NCI-H2081 (cell line): ENCODE measurements around the gene MPHOSPH9.

Experiments used
- DNase-seq, 2 experiments: peaks; one replicate each; lab custom pipeline; 2025; lab: John Stamatoyannopoulos, UW

The MPHOSPH9 gene, protein sequence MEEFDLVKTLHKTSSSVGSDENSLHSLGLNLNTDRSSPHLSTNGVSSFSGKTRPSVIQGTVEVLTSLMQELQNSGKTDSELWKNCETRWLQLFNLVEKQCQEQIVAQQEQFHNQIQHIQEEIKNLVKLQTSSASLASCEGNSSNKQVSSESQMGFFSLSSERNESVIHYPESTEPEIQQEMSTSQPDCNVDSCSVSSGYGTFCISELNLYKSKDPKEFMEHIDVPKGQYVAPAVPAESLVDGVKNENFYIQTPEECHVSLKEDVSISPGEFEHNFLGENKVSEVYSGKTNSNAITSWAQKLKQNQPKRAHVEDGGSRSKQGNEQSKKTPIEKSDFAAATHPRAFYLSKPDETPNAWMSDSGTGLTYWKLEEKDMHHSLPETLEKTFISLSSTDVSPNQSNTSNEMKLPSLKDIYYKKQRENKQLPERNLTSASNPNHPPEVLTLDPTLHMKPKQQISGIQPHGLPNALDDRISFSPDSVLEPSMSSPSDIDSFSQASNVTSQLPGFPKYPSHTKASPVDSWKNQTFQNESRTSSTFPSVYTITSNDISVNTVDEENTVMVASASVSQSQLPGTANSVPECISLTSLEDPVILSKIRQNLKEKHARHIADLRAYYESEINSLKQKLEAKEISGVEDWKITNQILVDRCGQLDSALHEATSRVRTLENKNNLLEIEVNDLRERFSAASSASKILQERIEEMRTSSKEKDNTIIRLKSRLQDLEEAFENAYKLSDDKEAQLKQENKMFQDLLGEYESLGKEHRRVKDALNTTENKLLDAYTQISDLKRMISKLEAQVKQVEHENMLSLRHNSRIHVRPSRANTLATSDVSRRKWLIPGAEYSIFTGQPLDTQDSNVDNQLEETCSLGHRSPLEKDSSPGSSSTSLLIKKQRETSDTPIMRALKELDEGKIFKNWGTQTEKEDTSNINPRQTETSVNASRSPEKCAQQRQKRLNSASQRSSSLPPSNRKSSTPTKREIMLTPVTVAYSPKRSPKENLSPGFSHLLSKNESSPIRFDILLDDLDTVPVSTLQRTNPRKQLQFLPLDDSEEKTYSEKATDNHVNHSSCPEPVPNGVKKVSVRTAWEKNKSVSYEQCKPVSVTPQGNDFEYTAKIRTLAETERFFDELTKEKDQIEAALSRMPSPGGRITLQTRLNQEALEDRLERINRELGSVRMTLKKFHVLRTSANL

DNA sequence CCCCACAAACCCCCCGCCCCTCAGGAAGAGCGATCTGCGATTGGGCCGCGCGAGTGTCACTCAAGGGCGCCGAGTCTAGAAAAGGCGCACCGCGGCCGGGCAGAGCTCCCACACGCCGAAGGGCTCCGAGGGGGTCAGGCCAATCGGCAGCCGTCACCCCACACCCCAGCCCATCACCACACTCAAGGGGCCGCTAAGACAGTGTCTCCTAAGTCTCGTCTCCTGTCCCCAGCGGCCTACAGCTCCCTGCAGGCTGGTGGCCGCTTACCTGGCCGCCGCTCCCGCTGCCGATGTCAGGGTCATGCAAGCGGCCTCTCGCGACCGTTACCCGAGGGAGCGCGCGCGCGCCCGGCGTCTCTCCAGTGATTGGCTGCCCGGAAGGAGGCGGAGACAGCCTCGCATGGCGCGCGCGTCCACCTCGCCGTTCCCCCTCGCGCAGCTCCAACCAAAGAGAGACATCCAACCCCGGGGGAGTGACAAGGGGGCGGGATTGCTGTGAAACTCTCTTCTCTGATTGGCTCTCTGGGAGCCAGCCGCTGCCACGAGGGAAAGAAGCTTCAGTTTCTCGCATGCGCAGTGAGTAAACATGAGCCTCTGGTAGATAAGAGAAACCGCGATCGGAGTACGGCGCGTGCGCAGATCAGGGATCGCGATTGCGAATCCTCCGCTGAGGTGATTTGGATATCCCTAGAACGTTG is at the start of gene MPHOSPH9, which contains the start of gene MTRFR:
MPHOSPH9 (minus strand) TSS at position 335 of the 698 bp plus-strand sequence. CDS start 2,777 bp downstream, outside the sequence.
MTRFR (plus strand) TSS at position 630 of the 698 bp plus-strand sequence. CDS start 20,239 bp downstream, outside the sequence.
- peak; percentile 99 to 100 for DNase-seq

DNA sequence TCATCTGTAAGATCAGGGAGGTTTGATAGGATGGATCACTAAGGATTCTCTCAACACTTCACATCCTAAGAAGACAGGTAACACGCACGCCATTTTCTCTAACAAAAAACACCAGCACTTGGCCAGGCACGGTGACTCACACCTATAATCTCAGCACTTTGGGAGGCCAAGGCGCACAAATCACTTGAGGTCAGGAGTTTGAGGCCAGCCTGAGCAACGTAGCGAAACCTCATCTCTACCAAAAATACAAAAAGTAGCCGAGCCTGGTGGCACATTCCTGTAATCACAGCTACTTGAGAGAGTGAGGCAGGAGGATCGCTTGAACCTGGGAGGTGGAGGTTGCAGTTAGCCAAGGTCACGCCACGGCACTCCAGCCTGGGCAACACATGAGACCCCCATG is 49.2 kb upstream of the MPHOSPH9 start:
- no peak for DNase-seq

DNA sequence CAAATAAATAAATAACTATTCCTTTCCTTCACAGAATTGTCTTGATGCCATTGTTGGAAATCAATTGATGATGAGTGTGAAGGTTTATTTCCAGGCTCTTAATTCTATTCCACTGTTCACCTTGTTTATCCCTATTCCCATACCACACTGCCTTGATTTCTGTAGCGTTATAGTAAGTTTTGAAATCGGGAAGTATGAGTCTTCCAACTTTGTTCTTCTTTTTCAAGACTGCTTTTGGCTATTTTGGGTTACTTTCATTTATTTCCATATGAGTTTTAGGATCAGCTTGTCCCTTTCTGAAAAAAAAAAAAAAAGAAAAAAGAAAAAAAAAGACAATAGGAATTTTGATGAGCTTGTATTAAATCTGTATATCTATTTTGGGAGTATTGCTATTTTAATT is 48.0 kb upstream of the MPHOSPH9 start:
- DNase-seq: no peak

DNA sequence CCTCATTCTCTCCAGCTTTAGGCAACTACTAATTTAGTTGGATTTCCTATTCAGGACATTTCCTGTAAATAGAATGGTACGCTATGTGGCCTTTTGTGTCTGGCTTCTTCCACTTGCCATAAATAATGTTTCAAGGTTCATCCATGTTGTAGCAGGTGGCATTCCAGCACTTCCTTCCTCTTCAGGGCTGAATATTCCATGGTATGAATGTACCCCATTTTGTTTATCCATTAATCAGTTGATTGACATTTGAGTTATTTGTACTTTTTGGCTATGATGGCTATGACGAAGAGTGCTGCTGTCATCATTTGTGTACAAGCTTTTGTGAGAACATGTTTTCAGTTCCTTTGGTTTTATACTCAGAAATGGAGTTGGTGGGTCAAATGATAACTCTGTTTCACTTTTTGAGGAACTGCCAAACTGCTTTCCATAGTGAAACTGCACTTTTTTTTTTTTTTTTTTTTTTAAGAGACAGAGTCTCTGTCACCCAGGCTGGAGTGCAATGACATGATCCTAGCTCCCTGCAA is 45.2 kb upstream of the MPHOSPH9 start:
- DNase-seq: no peak

DNA sequence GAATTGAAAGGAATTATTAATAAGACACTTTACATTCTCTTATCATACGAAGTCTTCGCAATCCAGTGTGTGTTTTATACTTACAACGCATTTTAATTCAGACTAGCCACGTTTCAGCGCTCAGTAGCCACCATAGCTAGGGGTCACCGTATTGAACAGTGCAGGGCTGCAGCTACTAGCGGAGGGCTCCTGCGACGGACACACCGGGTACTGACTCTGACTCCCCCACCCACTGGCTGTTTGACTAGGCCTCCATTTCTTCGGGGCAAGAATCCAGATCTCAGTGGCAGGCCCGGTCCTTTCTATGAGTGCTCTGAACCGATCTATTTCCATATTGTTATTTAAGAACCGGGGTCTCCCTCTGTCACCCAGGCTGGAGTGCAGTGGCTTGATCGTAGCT is 40.2 kb upstream of the MPHOSPH9 start:
- DNase-seq: no peak

DNA sequence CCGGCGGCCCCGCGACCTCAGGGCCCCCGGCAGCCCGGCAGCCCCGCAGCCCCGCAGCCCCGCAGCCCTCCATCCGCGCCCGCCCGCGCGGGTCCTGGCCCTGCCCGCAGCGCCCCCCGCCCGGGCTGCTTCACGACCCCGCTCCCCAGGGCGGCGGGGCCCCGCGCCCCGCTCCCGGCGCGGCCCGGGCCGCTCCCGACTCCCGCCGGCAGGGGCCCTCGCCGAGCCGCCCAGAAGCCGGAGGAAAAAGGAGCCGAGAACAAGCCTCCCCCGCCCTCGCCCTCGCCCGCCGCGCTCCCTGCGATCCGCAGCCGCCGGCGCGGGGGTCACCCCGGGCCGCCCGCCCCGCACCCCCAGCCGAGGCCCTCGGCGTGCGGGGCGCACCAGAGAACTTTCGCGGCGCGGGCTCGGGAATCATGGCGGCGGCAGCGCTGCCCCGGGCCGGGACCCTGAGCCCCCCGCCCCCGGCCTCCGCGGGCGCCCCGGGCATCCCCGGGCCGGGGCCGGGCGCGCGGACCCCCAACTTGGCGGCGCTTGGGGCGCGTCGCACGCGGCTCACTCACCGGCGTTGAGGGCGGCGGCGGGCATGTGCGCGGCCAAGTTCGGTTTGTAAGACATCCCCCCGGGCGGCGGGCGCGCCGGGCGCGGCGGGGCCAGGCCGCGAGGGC is 38.2 kb upstream of the MPHOSPH9 start:
- DNase-seq: peak; percentile 48 to 55

DNA sequence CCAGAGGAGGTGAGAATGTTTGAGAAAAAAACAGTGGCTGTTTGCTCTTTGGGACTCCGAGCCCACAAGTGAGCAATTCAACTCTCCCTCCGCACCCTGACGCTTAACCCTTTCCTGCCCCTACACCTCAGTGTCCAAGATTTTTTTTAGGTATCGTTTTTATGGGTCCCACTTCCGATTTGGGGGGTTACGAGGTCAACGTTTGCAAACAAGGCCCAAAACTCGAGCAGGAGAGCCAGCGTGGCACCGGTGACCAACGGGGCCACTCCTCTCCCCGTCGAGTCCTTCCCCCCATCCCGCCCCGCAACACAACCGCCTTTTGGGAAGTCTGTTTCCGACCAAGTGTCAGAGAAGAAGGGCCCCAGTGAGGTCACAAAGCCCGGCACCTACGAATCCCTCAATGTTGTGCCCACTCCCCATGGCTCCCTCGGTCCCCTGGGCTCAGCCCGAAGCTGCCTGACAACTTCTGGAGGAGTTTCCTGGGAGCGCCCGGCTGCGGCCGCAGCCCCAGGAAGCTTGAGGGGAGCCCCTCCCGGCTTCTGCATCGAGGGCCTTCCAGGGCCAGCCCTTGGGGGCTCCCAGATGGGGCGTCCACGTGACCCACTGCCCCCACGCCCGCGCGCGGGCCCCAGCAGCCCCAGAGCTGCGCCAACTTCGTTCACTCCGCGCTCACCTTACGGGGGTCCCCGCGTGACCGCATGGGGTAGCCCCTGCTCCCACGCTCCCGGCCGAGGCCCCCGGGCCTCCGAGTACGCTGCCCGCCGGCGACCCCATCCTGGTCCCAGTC is 37.5 kb upstream of the MPHOSPH9 start:
- DNase-seq: no peak

DNA sequence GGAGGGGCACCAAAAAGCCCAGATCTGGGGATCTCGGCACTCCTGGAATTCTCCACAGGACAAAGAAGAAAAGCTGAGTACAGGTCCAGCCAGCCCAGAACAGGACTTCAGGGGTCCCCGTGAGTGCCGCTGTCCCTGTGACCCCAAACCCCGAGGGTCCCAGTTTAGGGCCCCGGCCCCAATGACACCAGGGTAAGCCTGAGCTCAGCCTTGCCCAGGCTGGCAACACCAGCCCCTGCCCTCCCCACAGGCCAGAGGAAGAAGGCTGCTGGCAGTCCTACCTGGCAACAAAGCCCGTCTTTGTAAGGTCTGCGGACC is 36.9 kb upstream of the MPHOSPH9 start:
- no peak for DNase-seq

DNA sequence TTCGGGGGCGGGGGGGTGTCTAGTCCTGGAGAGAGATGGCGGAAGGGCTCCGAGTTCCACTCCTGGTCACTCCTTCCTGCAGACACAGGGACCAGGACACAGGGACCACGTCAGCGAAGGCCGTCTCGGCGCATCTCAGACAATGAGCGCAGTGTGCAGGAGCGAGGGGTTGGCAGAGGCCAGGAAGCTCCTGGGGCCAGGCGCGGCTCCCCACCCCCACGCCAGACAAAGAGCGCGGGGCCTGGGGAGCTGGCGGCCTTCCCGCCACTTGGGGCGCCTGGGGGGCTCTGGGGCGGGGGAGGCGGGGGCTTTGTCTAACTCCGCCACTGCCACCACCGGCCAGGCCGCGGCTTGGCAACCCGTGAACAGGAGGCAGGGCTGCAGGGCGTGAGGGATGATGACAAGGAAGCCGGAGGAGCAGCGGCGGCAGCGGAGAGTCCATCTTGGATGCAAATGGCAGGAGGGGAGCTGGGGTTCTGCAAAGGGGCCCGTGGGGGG is 36.5 kb upstream of the MPHOSPH9 start:
- DNase-seq: no peak

DNA sequence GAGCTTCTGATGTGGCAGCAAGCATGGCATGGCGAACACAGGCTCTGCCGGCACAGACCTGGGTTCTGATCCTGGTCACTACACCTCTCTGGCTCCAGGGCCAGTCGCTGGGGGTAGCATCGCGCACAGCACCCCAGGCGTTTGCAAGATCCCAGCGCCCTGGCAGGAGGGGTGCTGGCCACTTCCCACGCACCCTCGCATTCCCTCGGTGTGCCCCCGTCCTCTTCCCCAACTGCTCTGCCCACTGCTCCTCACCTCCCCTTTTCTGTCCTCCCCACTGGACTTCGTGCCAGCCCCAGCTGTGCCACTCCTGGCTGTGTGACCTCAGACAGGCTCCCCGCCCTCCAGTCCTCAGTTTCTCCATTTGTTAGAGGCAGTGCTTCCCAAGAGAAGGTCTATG is 35.9 kb upstream of the MPHOSPH9 start:
- no peak for DNase-seq

DNA sequence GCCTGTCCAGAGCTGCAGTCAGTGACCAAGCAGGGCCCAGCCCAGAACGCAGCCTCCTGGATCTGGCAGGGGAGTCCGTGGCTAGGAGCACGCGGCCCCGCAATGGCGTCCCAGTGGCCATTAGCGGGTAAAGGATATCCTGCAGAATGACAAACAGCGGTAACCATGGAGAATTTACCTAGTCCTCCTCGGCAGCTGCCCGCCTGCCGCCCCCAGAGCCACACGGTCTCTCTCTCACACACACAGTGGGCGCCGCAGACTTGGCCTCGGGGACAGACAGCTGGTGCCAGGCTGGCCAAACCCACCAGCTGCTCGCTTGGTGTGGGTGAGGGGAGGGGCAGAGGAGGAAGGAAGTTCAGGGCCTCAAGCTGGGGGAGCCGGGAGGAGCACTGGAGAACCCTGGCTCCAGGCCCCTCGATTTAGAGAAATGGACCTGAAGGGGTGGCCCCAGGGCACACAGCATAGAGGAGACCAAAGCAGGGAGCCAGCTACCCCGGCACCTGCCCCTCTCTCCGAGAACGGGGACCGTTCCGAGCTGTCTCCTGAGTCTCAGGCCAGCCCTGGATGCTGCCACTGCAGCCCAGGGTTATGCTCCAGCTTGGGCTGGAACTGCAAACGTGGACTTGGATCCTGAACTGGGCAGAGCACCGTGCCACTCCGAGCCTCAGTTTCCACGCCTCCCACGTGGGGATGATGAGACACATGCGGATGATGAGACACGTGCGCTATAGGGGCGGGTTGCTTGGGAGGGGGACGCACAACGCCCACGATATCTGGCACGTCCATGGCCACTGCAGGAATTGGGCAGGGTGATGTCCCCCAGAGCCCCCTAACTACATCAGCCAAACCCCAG is 35.3 kb upstream of the MPHOSPH9 start:
- DNase-seq: peak; percentile 62 to 88

DNA sequence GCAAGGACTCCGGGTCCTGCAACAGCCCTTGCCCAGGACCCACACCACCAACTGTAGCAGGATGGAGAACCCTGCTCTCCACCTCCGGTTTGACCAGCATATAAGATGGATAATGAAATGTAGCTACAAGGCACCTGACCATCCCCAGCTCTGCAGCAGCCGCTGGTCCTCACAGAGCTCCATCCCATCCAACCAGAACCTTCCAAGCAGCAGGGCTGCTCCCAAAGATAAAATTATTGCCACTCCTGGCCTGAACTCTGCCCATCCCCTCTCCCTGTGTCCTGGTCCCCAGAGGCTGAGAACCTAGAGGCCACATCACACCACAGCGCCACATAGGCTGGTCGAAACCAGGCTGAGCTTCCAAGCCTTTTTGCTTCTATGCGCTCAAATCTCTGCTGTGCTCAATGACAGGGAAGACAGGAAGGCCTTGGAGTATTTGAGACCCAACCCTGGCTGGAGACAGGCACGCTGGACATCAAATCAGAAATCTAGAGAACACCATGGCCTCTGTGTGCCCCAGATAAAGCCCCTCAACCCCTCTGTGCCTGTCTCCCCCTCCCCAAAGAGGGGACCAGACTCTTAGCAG is 34.5 kb upstream of the MPHOSPH9 start:
- no peak for DNase-seq

DNA sequence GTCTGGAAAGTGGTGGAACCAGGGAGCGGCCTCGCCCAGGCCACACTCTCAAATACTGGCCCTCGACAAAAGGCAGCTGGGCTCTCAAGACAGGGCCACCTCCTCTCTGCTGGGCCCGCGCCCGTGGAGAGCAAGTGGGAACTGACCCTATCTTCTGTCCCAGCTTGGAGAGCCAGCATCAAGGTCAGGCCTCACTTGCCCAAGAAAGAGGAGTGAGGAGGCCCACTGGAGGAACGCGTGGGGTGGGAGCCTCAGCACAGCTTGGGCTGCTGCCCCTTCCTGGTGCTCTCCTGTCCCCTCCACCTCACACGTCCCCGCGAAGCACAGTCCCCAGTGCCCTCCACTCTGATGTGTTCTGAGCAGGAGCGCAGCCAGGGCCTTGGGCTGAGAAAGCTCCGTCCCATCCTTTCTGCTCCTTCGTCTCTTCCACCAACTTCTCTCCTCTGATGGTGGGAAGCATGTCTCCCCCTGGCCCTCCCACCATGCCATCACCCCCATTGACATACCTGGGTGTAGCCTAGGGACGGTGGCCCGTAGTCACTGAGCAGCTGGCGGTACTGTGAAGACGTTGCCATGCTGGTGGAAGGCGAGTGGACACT is 33.8 kb upstream of the MPHOSPH9 start:
- DNase-seq: no peak

DNA sequence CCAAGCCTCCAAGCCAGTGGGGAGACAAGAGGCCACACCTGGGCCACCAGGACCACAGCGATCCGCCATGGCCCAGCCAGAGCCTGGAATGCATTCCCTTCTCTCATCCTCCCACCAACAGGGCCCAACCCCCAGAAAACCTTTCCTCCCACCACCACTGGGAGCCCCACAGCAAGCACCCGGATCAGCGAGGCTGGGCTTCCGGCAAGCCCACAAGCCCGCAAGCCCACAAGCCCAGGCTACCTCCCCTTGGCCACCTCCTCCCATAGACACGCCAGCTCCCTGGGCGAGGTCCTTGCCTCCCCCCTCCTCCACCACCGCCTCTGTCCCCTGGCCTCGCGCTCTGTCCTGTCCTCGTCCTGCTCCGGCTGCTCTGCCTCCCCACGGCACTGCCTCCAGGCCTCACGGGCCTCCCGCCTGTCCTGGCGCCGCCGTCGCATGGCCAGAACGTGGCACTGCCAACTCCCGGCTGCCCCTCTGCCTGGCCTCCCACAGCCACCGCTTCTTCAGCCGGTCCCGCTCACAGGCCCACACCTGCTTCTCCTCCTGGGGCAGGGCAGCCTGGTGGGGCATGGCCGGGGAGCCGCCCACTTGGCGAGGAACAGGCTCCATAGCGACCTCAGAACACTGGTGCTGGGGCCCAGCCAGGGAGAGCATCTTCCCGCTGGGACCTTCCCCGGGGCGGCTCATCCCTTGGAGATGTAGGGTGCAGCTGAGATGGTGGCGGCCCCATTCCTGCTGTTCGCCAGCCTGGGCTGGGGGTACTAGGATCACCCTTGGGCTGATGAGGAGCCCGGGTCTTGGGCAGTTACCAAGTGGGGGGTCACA is 33.1 kb upstream of the MPHOSPH9 start:
- DNase-seq: no peak

DNA sequence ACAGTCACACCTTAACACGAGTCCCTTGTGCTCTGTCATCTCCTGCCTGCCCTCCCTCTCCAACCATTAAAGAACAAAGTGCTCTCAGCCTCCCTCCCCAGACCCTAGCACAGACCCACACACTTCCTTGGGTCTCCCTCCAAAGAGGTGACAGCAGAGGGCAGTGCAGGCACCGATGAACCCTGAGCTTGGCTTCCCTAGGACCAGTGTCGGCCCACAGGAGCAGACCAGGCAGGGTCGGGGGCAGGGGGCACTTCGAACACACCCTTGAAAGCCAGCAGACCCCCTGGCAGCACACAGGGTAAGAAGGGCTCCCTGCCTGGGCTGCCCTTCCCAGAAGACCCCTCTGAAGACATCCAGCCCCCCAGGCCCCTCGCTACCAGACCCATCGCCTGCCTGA is 31.7 kb upstream of the MPHOSPH9 start:
- DNase-seq: no peak

DNA sequence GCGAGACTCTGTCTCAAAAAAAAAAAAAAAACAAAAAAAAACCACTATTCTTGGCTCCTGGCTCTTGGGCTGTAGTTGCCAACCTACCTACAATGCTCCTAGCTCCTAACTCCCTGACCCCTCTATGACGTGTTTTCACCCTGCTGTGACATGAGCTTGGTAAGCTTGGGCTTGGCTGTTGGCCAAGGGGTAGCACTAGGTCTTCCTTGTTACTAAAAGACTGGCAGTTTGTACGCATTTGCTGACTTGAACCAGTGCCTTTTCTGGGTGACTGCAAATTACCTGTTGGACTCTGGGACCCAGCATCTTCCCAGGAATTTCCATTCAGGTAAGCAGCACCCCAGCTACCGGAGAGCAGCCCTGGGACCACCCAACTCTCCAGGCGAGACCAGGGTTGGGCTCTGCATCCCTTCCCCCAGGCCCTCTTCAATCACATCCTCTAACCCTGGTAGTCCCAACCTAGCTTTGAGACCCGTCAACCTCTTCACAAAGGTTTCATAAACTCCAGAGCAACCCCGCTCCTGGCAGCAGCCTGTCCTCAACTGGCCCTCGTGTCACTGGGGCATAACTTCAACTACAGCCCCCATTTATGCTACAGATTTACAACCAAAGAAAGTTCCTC is 30.4 kb upstream of the MPHOSPH9 start:
- no peak for DNase-seq

DNA sequence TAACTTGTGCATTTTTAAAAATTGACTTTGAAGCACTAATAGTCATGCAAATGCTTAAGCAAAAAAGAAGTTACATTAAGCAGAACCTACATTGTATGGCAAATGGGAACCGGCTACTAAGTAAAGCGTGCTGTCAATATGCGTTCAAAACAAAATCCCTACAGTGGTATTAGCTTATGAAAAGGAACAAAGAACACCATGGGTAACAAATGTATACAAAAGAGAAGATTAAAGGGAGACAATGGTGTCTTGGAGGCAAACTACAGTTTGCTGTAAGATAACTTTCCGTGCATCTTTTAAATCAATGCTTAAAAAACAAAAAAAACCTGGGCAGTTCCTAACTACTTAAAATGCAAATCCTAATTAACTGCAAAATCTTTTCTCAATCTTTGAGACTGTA is 28.3 kb upstream of the MPHOSPH9 start:
- no peak for DNase-seq
